Type B pancreatic cell (in vitro differentiated cells): Measurements from ENCODE around the gene PRKCZ. TPM values are rescaled to one million over a fixed set of nuclear protein-coding genes. Genes with fewer than 3 reads are reported as not detected.
A peak's percentile ranks its signal among the peaks of the same experiment; 100 is the strongest.

Experiments
- DNase-seq: peaks from one replicate; pipeline ENCODE4 v3.0.0; 2021; ENCODE audit warnings: mixed read lengths; ENCODE audit not compliant: unreplicated experiment; ENCODE audit errors: extremely low spot score
- H3K27ac Mint-ChIP-seq: 2 replicates; pipeline ENCODE4 v1.8.0; 2021; ENCODE audit warnings: mild to moderate bottlenecking, mixed read lengths
- H3K27me3 Mint-ChIP-seq: 2 replicates; pipeline ENCODE4 v1.8.0; 2021; ENCODE audit warnings: mixed read lengths
- H3K36me3 Mint-ChIP-seq: 2 replicates; pipeline ENCODE4 v1.8.0; 2021; ENCODE audit warnings: mixed read lengths
- H3K4me1 Mint-ChIP-seq: one replicate; pipeline ENCODE4 v1.8.0; 2021; ENCODE audit warnings: mixed read lengths; ENCODE audit not compliant: unreplicated experiment
- H3K4me3 Mint-ChIP-seq: 2 replicates; pipeline ENCODE4 v1.8.0; 2021; ENCODE audit warnings: mild to moderate bottlenecking, mixed read lengths
- H3K9me3 Mint-ChIP-seq: 2 replicates; pipeline ENCODE4 v1.8.0; 2021; ENCODE audit warnings: mixed read lengths
- total RNA-seq: library from RNA; stranded (reverse); gene quantifications from 2 replicates; pipeline ENCODE4 v1.2.1, GENCODE V29; 2021; ENCODE audit warnings: low replicate concordance
- TF ChIP-seq, protein P1 (sequence below): fragments of 200-600 bp; sonication (generic); conservative IDR thresholded peaks from 2 replicates; pipeline ENCODE4 v1.5.0; 2021; ENCODE audit warnings: antibody characterized with exemption, mild to moderate bottlenecking

Gene PRKCZ
- total RNA-seq, 1 donor from 2014 or later: 33.2 TPM

DNA sequence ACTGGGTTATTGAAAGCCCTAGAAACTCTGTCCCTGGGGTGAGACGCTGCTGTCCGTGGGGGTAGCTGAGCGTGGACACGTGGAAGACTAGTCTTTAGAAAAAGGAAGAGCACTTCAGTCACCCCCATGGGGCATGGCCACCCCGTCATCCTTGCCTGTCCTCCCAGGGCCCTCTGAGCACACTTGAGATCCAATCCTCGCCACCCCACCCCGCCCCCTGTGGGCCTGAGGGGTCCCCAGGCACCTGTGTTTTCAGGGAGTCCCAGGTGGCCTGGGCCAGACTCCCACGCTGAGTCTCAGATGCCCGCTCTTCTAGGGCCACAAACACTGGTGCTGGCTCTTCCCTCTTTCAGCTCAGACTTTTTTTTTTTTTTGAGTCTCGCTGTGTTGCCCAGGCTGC, 2.5 kb downstream of the PRKCZ start:
- H3K36me3 Mint-ChIP-seq: no peaks in the 10 kb centered on the region
- no peaks in the 10 kb centered on the region for H3K9me3 Mint-ChIP-seq
- H3K27ac Mint-ChIP-seq: peak overlapping the region; percentile 53
- peak overlapping the region; percentile 81 for H3K4me3 Mint-ChIP-seq
- TF ChIP-seq, protein P1, sequence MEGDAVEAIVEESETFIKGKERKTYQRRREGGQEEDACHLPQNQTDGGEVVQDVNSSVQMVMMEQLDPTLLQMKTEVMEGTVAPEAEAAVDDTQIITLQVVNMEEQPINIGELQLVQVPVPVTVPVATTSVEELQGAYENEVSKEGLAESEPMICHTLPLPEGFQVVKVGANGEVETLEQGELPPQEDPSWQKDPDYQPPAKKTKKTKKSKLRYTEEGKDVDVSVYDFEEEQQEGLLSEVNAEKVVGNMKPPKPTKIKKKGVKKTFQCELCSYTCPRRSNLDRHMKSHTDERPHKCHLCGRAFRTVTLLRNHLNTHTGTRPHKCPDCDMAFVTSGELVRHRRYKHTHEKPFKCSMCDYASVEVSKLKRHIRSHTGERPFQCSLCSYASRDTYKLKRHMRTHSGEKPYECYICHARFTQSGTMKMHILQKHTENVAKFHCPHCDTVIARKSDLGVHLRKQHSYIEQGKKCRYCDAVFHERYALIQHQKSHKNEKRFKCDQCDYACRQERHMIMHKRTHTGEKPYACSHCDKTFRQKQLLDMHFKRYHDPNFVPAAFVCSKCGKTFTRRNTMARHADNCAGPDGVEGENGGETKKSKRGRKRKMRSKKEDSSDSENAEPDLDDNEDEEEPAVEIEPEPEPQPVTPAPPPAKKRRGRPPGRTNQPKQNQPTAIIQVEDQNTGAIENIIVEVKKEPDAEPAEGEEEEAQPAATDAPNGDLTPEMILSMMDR: no peak
- H3K4me1 Mint-ChIP-seq: peaks cover 9% of the 10 kb centered on the region
- no peak for DNase-seq
- H3K27me3 Mint-ChIP-seq: peaks cover 29% of the 10 kb centered on the region

DNA sequence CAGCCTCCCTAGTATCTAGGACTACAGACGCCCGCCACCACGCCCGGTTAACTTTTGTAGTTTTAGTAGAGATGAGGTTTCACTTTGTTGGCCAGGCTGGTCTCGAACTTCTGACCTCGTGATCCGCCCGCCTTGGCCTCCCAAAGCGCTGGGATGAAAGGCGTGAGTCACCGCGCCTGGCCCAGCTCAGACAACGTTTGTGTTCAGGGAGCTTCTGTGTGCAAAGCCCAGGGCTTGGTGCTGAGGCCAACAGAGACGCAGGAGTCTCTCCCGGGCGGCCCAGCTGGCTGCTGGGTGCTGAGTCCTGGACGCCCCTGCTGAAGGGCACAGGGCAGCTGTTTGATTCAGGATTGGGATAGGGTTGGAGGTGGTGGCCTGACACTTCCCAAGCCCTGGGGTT, 3.0 kb downstream of the PRKCZ start:
- no peak for DNase-seq
- Mint-ChIP-seq H3K4me1 (peaks cover 9% of the 10 kb centered on the region), H3K9me3 (no peaks in the 10 kb centered on the region), H3K4me3 (peak overlapping the region; percentile 58), H3K27ac (peak overlapping the region; percentile 53), H3K27me3 (peaks cover 27% of the 10 kb centered on the region), H3K36me3 (no peaks in the 10 kb centered on the region)
- TF ChIP-seq, protein P1: no peak

DNA sequence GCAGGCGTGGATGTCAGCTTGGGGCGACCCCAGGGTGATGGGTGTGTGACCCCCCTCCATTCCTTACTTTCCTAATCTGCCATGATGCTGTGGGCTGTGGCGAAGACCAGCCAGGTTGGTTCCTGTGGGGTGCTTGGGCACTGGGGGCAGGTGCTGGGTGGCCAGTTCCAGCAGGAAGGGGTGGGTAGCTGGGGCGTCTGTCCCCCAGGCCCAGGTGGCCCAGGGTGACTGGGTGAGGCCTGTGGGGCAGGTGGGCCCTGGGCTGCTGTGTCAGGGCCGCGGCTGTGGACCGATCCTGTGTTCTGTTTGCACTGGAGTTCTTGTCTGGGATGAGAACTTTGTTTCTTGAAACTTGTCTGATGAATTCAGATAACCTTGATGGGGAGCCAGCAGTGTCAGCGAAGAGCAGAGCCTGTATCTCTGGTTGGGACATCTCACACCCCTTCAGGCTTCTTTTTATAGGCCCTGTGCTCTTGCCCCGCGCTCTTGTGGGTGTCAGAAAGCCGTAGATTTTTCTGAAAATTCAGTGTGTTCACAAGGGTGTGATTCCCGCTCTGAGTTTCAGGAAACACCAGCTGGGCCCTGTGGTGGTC, 3.7 kb downstream of the PRKCZ start:
- DNase-seq: no peak
- Mint-ChIP-seq H3K9me3 (no peaks in the 10 kb centered on the region), H3K27me3 (peaks cover 20% of the 10 kb centered on the region), H3K36me3 (no peaks in the 10 kb centered on the region), H3K4me3 (peak overlapping the region; percentile 81), H3K27ac (peak overlapping the region; percentile 53), H3K4me1 (peaks cover 9% of the 10 kb centered on the region)
- TF ChIP-seq, protein P1: no peak

DNA sequence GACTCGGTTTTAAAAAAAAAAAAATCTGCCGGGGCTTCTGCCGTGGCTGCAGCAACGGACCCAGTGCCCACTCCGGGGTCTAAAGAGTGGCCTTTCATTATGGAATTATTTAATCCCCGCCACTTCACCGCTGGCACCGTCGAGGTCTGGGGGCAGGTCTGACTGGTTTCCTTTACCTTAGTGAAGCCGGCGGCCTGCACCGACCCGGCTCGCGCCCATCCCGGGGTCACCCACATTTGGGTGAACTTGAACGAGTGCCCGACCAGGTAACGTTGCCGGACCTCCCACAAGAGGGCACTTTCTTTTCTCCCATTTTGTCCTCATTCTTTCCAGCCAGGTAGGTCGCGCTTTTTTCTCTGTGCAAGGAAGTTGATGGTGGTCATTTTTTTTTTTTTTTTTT, 4.3 kb downstream of the PRKCZ start:
- H3K4me3 Mint-ChIP-seq: no peak overlapping the region
- no peak overlapping the region for H3K27ac Mint-ChIP-seq
- H3K9me3 Mint-ChIP-seq: no peaks in the 10 kb centered on the region
- H3K4me1 Mint-ChIP-seq: peaks cover 3% of the 10 kb centered on the region
- peaks cover 13% of the 10 kb centered on the region for H3K27me3 Mint-ChIP-seq
- no peak for DNase-seq
- H3K36me3 Mint-ChIP-seq: no peaks in the 10 kb centered on the region
- TF ChIP-seq, protein P1: no peak

DNA sequence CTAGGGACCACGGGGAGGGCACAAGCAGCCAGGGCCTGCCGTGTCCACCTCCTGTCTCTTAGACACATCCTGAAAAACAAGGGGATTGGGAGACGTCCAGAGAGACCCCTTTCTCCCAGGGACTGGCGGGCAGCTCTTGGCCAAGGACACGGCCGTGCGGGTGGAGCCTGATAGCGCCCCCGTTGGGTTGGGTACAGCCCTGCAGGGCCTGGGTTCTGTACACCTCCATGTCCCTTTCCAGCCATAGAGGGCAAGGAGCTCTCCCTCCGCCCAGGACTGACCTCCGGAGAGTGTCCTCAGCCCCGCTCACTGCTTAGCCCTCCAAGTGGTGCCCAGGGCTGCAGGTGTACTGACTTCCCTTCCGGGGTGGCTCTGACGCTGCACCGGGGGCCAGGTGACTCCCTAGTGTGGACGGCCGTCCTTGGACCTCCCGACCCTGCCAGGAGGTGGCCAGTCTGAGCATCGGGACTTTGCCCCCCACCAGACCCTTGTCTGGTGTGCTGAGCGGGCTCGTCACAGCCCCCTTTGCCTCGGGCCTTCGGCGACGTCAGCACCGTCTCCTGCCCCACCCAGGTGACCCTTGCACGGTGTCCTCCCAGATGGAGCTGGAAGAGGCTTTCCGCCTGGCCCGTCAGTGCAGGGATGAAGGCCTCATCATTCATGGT, 5.8 kb downstream of the PRKCZ start:
- TF ChIP-seq, protein P1: no peak
- DNase-seq: no peak
- no peak overlapping the region for H3K27ac Mint-ChIP-seq
- peaks cover 13% of the 10 kb centered on the region for H3K27me3 Mint-ChIP-seq
- H3K36me3 Mint-ChIP-seq: no peaks in the 10 kb centered on the region
- no peaks in the 10 kb centered on the region for H3K9me3 Mint-ChIP-seq
- H3K4me3 Mint-ChIP-seq: no peak overlapping the region
- peaks cover 3% of the 10 kb centered on the region for H3K4me1 Mint-ChIP-seq
